Measurements from ENCODE around the gene CTNND2.

The CTNND2 gene

DNA sequence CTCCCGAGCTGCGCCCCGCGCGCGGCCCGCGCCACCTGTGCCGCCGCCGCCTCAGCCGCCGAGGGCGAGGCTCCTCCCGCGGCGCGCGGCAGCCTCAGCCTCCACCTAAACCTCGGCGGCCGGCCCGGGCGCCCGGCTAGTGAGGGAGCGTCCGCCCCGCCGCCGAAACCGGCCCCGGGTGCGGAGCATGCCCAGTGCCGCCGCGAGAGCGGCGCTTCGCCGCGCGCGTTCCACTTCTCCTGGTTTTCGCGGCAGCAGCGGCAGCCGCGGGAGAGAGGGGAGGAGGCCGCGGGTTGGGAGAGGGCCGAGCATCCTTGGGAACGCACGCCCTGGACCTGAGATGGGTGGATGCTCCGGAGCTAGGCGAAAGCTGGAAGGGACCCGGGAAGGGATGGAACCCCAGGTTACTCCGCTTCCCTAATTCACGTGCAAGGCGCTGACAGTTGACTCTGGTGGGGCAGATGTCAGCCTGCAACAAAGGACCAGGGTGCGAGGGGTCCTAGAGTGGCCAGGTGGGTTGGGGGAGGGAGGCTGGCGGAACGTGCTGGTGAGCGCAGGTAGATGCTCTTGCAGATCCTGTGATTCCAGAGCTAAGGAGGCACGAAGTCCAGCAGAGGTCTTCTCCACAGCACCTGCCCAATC is at the start of gene CTNND2:
Gene CTNND2, minus strand, starts transcription at position 182 of the 642 bp plus-strand sequence. CDS start 593 bp downstream, outside the sequence.
- DNase-seq (ENCODE audit: low spot score): no peak

DNA sequence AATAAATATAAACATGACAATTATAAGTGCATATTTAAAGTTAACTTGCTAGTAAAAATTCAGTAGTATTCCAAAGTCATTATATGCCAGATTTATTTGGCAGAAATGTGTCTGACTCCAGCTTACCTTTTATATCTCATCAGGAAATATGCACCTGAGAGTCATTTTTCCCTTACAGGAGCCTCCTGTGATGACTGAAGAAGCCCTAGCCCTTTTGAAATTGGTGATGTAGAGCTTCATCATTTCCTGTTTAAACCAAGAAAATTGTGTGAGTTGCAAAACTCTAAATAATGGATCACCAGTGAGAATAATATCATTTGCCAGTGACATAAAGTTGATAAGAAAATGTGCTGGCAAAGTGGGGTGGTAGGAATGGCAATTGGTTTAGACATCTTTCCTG is 42.1 kb upstream of the CTNND2 start:
- DNase-seq (ENCODE audit: low spot score): no peak

- no peak for DNase-seq (ENCODE audit: low spot score)
These were observed 37.3 kb upstream of the CTNND2 start for GRCh38 chr5:11941566-11941965.

- no peak for DNase-seq (ENCODE audit: low spot score)
These were observed 27.4 kb upstream of the CTNND2 start for GRCh38 chr5:11931638-11932037.

GRCh38 chr5:11928909-11929308 is 24.7 kb upstream of the CTNND2 start:
- no peak for DNase-seq (ENCODE audit: low spot score)

DNA sequence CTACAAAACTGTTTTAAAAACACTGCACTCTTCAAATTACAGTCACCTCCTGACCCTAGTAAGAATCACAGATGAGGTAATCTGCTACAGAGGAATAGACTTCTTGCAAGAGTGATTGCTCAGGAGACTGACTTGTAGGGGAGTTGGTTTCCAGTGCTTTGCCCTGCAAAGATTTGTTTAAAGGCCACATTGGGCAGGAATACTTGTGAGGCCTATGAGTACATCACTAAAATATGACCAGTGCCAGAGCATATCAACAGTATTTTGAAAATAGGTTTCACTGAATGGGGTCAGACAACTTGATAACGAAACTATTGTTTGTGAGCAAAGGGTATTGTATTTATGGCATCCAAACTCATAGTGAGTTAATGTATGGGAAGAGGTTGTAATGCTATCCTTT is 21.5 kb upstream of the CTNND2 start:
- no peak for DNase-seq (ENCODE audit: low spot score)

DNA sequence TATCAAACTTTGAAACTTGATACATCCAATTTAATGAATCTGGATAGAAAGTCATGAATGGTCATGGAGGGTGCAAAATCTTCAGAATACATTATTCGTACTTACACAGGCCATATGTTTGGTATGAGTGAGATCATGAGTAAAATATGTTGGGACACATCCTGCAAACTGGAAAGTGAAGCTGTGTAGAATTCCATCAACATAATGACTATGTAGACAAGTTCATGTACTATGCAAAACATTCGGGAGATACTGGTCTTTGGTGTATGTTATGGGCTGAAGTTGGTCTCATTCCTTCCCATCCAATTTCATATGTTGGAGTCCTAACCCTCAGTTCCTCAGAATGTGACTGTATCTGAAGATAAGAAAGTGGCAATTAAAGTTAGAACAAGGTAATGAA is 18.1 kb upstream of the CTNND2 start:
- DNase-seq (ENCODE audit: low spot score): no peak

- no peak for DNase-seq (ENCODE audit: low spot score)
These were observed 14.3 kb upstream of the CTNND2 start for GRCh38 chr5:11918463-11919045.

- no peak for DNase-seq (ENCODE audit: low spot score)
These were observed 5.2 kb upstream of the CTNND2 start for GRCh38 chr5:11909471-11909870.

DNA sequence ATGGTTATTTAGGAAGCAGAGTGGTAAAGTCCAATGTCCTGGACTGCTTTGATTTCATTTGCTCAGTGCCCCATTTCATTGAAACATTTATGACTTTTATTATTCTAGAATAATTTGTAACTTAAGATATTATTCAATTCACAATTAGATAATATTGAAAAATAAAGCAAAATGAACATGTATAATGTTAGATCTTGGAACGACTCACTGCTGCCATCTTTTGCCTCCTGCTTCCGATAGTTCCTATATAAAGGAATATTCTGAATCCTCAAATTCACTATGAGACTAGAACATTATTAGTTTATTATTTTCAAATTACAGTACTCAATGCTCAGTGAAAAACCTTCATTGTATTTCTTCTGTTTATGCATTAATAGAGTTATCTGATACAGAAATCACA is 2.3 kb upstream of the CTNND2 start:
- DNase-seq (ENCODE audit: low spot score): no peak

DNA sequence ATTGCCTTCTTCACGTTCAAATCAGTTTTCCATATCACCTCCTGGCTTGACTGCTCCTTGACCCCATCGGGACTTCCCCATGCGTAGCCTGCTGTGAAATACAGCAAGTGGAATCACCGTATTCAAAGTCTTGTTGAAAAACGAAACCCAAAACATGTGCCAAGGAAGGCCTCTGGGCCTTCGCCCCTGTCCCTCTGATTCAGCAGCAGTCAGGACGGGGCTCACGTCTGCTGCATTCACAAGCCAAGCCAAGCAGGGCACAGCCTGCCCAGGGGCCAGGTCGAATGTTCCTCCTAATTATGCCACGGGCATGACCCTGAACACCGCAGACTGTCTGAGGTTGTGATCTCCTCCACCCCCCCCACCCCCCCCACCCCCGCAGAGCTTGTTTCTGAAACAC is 960 bp upstream of the CTNND2 start:
- DNase-seq (ENCODE audit: low spot score): no peak

DNA sequence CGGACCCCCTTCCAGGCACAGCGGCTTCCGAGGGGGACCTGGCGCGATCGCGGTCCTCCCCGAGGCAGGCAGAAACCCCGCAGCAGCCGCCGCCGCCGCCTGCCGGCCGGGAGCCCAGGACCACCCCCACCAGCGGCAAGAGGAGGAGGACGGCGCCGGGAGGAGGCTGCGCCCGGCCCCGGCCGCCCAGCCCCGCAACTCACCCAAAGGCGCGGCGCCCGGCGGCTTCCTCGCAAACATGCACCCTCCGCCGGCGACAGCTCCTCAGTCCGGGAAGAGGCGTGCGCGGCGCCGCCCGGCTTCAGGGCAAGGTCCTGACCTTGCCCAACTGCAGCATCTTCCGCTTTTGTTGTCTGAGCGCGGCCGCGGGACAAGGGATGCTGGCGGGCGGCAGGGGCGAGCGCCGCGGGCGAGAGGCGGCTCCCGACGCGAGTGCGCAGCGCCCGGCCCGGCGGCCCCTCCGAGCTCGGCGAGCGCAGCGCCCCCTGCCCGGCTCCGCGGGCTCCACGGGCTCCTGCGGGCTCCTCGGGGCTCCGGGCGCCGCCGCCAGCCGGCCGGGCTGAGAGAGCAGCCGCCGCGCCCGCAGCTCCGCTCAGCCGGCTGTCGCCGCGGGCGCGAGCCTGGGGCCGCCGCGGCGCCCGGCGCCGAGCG is 507 bp downstream of the CTNND2 start:
- no peak for DNase-seq (ENCODE audit: low spot score)

GRCh38 chr5:11903121-11903613 is 1.1 kb downstream of the CTNND2 start:
- no peak for DNase-seq (ENCODE audit: low spot score)

DNA sequence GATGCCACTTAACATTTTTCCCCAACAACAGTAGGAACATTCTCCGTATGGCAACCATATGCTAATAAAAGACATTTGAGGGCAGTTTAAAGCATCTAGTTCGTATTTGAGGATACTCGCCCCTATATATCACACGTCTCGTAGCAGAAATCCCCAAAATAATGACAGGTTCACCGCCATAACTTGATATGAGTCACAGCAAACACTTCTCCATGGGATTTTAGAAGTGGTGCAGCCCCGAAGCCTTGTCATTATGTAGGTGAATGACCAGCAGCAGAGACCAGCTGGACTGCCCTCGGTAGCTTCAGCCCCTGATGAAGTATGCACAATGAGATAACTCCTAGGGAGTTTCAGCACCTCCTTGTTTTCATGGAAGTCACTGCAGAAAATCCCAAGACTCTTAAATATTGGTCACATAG is 2.0 kb downstream of the CTNND2 start:
- DNase-seq (ENCODE audit: low spot score): no peak

- DNase-seq (ENCODE audit: low spot score): no peak
These were observed 5.5 kb downstream of the CTNND2 start for GRCh38 chr5:11898787-11899186.

GRCh38 chr5:11897781-11898180 is 6.5 kb downstream of the CTNND2 start:
- DNase-seq (ENCODE audit: low spot score): no peak

DNA sequence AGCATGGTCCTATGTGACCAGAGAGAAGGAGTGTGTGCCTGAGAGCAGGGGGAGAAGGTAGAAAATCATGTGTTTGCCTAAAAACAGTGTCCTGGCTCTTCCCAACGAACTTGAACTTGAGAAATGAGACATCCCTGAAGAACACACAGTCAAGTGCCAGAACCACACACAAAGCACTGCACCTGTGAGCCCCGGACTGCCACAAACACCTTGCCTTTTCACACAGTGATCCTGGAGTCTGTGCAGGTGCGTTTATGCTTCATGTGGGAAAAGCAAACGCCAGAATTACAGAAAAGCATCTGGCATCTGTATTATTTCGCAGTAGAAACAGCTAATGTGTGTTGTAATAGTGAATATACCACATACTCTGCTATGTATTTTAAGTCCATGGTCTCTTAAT is 9.3 kb downstream of the CTNND2 start:
- no peak for DNase-seq (ENCODE audit: low spot score)

DNA sequence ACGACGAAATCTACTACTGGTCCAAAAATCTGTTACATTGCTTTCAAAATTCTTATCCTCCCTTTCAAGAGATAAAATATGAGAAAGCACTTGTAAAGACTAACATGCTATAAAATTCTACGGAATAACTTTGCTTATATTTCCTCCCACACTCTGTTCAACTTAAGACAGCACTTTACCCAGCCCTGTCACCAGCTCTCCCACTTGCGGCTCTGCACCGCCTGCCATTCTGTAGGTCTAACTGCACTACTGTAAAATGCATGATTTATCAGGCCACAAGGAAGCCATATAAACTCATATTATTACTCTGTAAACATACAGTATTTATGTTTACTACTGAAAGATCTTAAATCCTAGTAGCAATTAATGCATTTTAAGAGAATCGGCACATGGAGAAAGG is 11.4 kb downstream of the CTNND2 start:
- DNase-seq (ENCODE audit: low spot score): no peak

GRCh38 chr5:11890777-11891176 is 13.5 kb downstream of the CTNND2 start:
- DNase-seq (ENCODE audit: low spot score): no peak

DNA sequence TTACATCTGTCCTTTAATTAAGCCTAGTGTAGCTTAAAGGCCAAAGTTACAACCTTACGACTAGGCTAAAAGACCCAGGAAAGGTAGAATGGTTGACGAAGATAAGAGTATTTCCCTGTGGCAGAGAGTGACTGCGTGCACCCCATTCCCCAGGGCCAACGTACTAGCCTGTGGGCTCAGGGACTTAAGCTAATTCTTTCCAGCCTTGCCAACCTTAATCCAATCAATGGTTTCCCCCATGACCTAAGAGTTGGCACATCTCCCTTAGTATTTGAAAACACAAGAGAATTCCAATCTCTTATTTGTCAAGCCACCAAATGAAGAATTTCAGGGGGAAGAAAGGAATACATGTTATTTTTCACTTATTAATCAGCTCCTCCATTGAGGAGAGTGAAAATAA is 16.0 kb downstream of the CTNND2 start:
- no peak for DNase-seq (ENCODE audit: low spot score)

DNA sequence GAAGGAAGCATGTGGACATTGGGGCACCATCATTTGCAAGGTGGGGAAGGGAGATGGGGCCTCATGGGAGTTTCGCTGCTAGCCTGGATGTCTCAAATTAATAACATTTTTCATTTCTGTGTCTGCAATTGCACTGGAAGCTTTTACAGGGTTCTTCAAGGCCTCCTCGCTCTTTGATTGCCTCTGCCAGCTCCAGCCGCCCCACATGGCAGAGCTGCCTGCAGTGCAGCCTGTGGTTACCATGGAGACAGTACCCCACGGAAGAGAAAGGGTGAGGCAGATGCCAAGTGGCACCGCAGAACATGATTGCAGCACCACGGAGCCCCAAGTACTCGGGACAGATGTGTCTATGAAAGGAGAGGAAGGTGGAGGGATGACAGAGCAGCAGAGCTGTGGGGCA is 25.4 kb downstream of the CTNND2 start:
- no peak for DNase-seq (ENCODE audit: low spot score)

GRCh38 chr5:11873587-11873986 is 30.7 kb downstream of the CTNND2 start:
- no peak for DNase-seq (ENCODE audit: low spot score)

- no peak for DNase-seq (ENCODE audit: low spot score)
These were observed 35.0 kb downstream of the CTNND2 start for GRCh38 chr5:11869203-11869602.

DNA sequence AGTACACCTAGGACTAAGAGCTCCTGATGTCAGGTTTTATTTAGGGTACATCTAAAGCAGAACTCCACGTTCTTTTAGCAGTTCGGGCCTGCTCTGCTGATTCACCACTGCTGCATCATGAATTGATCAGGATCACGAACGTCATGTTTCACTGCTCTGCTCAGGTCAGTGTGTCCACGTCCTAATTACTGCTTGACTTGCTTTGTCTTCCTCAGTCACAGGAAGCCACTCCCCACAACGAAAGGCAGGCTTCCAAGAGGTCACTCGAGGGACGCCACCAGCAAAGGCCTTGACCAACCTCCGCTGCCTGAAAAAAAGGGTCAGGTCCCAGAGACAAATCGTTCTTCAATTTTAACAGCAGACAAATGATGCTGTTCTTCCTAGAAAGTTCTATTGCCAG is 40.3 kb downstream of the CTNND2 start:
- no peak for DNase-seq (ENCODE audit: low spot score)

Measured in NAMALWA (cell line).